Tibial nerve (tissue), 4 donors: ENCODE data around the gene UTP11.

Experiments used
- EP300 ChIP-seq, 2 donors: sonication (generic); formaldehyde crosslinking; IDR thresholded peaks; one replicate each; pipeline ENCODE4 v1.6.1; 2017; ENCODE audit warnings: antibody characterized with exemption in 2 of 2, mild to moderate bottlenecking in 1 of 2
- POLR2A ChIP-seq, 2 donors: fragments of 450-650 bp; IDR thresholded peaks; one replicate each; pipeline ENCODE4 v1.6.1; 2017; ENCODE audit warnings: antibody characterized with exemption in 2 of 2, mild to moderate bottlenecking in 2 of 2, moderate library complexity in 2 of 2
- TF ChIP-seq, protein P1 (sequence below), 5 experiments: fragments of 200-600 bp in 3 of 5; fragments of 450-650 bp in 2 of 5; sonication (generic) in 3 of 5; IDR thresholded peaks; one replicate each; pipeline ENCODE4 v1.5.1; 2016 to 2019; ENCODE audit warnings: antibody characterized with exemption in 5 of 5, mild to moderate bottlenecking in 3 of 5, moderate library complexity in 2 of 5

DNA sequence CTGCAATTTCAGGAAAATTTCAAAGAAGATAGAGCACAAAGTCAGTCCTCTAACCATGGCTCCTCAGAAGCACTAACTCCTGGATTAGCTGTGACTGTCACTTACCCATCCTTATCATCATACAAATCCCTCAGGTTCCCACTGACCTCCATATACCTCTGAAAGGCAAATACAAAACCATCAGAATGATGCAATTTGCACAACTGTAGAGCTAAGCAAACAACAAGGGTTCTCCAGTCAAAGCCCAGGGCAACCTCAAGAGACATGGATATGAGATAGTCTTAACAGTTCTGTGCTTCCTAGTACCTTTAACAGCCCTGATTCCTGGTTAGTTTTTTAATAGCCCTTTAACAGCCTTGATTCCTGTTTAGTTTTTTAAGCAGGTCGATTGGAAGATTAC lies 24.9 kb upstream of the UTP11 start:
- TF ChIP-seq EP300 (IDR thresholded peaks at IDR 0.05) (no peak), POLR2A (IDR thresholded peaks at IDR 0.05) (no peak)
- TF ChIP-seq, protein P1, sequence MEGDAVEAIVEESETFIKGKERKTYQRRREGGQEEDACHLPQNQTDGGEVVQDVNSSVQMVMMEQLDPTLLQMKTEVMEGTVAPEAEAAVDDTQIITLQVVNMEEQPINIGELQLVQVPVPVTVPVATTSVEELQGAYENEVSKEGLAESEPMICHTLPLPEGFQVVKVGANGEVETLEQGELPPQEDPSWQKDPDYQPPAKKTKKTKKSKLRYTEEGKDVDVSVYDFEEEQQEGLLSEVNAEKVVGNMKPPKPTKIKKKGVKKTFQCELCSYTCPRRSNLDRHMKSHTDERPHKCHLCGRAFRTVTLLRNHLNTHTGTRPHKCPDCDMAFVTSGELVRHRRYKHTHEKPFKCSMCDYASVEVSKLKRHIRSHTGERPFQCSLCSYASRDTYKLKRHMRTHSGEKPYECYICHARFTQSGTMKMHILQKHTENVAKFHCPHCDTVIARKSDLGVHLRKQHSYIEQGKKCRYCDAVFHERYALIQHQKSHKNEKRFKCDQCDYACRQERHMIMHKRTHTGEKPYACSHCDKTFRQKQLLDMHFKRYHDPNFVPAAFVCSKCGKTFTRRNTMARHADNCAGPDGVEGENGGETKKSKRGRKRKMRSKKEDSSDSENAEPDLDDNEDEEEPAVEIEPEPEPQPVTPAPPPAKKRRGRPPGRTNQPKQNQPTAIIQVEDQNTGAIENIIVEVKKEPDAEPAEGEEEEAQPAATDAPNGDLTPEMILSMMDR (IDR thresholded peaks at IDR 0.05), result no peak
